Activated naive CD4-positive, alpha-beta T cell treated with Interleukin-2 at 50 U/mL for 16 hours (primary cell): ENCODE data around the gene PNPLA3.
A peak's percentile ranks its signal among the peaks of the same experiment; 100 is the strongest.
"Not testable (repeated sequence)": the region's sequence is repeated elsewhere in the genome, so short reads cannot be mapped to it uniquely, and the experiment has no call there.

Experiments used
- DNase-seq: peaks from one replicate; pipeline ENCODE4 v3.0.0-alpha.2; 2020

Gene PNPLA3

DNA sequence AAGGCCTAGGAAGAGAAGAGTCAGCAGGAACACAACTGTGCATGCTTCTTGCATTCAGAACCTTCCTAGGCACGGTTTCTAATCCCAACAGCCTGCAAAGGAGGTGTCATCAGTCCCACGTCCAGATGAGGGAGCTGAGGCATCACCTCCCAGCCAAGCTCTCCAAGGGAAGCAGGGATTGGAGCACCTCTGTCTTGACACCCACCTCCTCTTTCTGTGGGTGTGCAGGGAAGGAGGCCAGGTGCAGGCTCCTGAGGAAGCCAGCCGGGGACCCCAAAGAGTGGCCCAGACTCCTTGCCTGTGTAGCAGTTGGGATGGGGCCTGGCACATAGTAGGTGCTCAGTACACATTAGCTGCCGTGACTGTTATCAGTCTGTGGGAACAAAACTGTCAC lies 33.7 kb upstream of the PNPLA3 start:
- no peak for DNase-seq

GRCh38 chr22:43890901-43891331 lies 32.7 kb upstream of the PNPLA3 start:
- DNase-seq: no peak

GRCh38 chr22:43891360-43892182 lies 32.0 kb upstream of the PNPLA3 start, which contains the start of gene PNPLA5:
Gene PNPLA5, minus strand, starts transcription at chr22:43892013. Its CDS starts 133 bp downstream, at chr22:43891880.
- DNase-seq: peak; percentile 23

- DNase-seq: no peak
Observed at GRCh38 chr22:43892183-43892894, 31.3 kb upstream of the PNPLA3 start.

DNA sequence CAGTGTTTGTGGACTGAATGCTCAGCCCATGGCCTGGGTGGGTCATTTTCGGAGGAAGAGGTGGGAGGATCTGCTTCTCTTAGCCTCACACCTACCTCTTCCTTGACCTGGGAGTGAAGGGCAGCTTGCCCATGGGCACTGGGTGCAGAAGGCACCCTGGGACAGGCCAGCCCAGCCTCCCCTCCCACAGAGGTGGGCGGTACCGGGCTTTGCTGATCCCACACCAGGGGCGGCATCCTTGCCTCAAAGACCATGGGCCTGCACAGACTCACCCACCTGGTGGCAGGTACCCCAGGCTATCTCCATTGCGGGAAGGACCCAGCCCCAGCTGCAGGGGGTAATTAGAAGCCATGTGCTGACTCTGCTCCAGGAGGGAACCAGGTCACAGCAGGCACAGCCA lies 30.3 kb upstream of the PNPLA3 start:
- no peak for DNase-seq

GRCh38 chr22:43894122-43894521 lies 29.5 kb upstream of the PNPLA3 start:
- no peak for DNase-seq

GRCh38 chr22:43895986-43896645 lies 27.5 kb upstream of the PNPLA3 start:
- no peak for DNase-seq

GRCh38 chr22:43897751-43898261 lies 25.8 kb upstream of the PNPLA3 start:
- DNase-seq: peak; percentile 12

DNA sequence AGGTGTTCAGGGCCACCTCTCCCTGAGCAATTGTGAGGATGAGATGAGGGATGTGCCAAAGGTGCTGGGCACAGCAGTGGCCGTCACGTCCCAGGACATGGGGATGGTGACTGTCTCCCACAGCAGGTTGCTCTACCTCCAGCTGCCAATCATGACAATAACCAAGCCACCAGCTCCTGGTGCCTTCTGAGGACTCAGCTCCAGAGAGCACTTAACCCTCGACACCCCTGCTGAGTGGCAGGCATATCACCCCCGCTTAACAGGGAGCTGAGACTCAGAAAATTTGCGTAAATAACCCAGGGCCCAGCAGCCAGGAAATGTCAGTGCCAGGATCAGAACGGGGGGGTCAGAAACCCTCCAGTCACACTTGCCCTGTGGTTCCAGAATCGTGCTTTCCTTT lies 23.4 kb upstream of the PNPLA3 start:
- DNase-seq: no peak

GRCh38 chr22:43901976-43902643 lies 21.5 kb upstream of the PNPLA3 start:
- DNase-seq: no peak

GRCh38 chr22:43903033-43903432 lies 20.6 kb upstream of the PNPLA3 start:
- not testable (repeated sequence) for DNase-seq

- peak; percentile 54 for DNase-seq
Observed at GRCh38 chr22:43904412-43904811, 19.2 kb upstream of the PNPLA3 start.

DNA sequence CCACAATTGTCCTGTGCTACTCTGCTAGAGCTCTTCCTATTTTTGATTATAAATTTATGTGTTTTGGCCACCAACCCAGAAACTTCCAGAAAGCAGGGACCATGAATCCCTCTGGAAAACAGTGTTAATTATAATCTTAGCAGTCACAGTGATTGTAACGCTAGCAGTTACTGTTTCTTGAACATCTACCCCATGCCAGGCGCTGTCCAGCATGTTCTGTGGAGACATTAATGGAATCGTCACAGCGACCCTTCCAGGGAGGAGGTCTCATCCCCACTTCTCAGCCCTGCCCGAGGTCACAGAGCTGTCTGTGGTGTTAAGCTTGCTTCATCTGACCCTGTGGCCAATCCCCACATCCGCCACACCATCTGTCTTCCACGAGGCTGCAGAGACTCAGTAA lies 17.9 kb upstream of the PNPLA3 start:
- no peak for DNase-seq

- DNase-seq: no peak
Observed at GRCh38 chr22:43909708-43910107, 13.9 kb upstream of the PNPLA3 start.

- no peak for DNase-seq
Observed at GRCh38 chr22:43910178-43910695, 13.4 kb upstream of the PNPLA3 start.

GRCh38 chr22:43911351-43911750 lies 12.3 kb upstream of the PNPLA3 start:
- DNase-seq: no peak

DNA sequence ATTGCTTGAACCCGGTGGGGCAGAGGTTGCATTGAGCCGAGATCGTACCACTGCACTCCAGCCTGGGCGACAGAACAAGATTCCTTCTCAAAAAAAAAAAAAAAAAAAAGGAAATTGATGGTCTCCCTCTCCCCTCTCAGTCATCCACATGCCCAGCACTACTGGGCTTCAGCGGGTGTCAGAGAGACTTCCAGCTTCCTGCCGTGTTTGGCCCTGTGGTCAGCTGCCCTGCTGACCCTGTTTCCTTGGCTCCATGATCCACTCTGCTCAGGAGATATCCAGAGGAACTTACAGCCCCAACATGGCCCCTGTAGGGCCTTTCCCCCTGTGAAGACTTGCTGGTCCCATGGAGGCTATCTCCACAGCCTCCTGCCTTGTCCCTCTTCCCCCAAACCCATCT lies 6.1 kb upstream of the PNPLA3 start:
- DNase-seq: no peak

- DNase-seq: no peak
Observed at GRCh38 chr22:43919106-43919973, 4.3 kb upstream of the PNPLA3 start.

DNA sequence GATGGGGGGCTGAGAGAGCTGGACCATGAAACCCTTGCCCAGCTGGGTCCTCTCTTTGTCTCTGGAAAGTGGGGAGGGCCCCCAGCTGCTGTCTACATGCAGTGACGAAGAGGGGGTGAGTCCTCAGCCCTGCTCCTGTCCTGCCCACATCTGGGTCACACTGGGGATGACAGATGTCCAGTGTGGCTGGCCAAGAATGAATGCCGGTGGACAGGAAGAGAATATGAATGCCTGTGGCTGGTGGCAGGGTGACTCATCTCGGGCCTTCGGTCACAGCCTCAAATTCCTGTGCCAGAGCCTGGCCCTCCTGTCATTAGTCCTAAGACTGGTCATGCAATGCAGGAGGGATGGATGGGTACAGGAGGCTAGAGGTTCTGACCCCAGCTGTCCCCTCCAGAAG lies 2.2 kb upstream of the PNPLA3 start:
- no peak for DNase-seq

DNA sequence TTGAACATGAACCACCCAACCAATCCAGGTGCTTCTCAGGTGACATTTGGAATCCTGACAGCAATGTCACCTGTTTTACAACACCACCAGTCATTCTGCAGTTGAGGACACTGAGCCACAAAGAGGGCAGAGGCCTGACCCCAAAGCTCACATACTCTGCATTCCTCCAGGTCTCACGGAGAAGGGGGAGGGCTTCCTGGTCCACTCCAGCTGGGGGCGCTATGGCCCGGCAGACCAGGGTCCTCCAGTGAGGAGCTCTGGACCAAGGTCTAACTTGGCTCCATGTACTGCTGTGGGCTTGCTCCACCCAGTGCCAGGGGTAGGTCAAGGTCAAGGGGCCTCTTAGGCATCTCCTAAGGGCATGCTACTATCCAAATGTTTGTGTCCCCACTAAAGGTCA lies 1.5 kb upstream of the PNPLA3 start:
- DNase-seq: no peak

- no peak for DNase-seq
Observed at GRCh38 chr22:43923191-43923590, 414 bp upstream of the PNPLA3 start.

DNA sequence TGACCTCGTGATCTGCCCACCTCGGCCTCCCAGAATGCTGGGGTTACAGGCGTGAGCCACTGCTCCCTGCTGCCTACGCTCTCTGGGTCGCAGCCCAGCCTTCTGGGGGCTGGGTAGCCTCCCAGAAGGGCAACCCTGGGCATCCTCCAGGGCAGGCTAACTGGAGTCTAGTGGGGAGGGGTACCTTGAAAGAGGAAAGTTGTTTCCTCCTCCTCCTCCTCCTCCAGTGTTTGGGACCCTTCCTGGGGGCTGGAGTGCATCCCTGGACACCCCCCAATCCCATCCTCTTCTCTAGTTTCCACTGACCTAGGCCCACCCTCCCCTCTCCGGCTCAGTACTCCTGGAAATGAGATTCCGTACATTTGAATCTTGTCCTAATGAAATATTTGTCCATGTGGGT lies 1.3 kb downstream of the PNPLA3 start:
- no peak for DNase-seq
